ENCODE data around the gene SLCO4A1.

The SLCO4A1 gene

DNA sequence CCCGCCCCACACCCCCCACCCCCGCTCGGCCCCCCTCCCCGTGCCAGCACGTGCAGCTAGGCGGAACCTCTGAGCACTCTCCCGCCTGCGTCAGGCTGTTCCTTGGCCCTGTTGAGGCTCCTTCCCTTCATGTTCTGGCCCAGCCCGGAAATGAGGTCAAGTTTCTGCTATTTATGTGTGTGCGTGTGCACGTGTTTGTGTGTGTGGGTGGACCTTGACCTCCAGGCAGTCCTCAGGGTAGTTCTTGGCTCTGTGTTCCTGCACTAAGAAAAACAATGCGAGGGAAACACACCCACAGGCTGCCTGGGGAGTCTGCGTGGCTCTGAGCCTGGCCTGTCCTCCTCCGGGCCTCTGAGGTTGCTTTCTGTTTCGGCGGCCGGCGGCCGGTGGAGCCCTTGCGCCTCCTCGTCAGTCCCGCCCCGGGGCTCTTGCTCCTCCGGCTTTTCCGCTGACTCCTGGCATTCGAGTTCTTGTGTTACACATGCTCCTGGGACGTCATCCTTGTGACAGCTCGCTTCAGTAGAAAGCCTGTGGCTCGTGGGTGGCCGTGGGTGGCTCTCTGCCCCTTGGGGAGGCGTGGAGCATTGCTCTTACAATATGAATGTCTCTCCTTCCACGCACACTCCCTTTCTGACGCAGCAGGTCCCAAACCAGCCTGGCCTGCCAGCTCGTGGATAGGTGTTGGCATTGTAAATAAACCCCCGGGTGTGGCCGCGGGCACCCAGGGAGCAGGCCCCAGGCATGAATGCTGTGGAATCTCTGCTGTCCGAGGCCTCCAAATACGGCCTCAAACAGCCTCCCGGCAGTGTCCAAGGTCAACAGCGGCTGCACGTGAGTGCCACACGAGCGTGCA lies 10.0 kb downstream of the SLCO4A1 start:
- peak overlapping the region; percentile 36 for H3K4me3 ChIP-seq (ENCODE audit: low read length)

DNA sequence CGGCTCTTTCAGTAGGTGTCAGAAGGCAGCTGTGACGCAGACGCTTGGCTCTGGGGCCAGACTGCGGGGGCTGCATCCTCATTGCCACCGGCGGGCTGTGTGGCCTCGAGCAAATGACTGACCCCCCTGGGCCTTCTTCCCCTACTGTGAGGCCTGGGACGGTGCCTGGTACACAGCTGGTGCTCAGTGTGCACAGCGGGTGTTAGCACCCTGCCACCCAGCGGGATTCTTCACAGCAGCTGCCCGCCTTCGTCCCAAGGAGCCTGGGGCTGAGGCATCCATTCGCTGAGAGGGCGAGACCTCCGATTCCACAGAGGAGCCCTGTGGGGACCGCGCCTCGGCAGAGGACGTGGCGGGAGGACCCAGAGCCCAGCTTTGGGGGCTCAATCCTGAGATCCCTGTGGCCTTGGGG lies 10.6 kb downstream of the SLCO4A1 start:
- H3K4me1 ChIP-seq (ENCODE audit: control insufficient read depth, low read depth, low read length) = peaks cover 8% of the 10 kb centered on the region
- peaks cover 7% of the 10 kb centered on the region for H3K27me3 ChIP-seq (ENCODE audit: control insufficient read depth, insufficient read depth, low read length)
- H3K36me3 ChIP-seq (ENCODE audit: control insufficient read depth, low read depth, low read length) = no peaks in the 10 kb centered on the region
- no peaks in the 10 kb centered on the region for H3K9me3 ChIP-seq (ENCODE audit: control insufficient read depth, low read depth, low read length)
- H3K27ac ChIP-seq (ENCODE audit: low read length) = no peak overlapping the region
- H3K4me3 ChIP-seq (ENCODE audit: low read length) = no peak overlapping the region
- no peak overlapping the region for H3K9ac ChIP-seq (ENCODE audit: low read length)

More for the DNA sequence above, 10.0 kb downstream of the SLCO4A1 start:
- H3K27ac ChIP-seq (ENCODE audit: low read length) = no peak overlapping the region
- peaks cover 8% of the 10 kb centered on the region for H3K4me1 ChIP-seq (ENCODE audit: control insufficient read depth, low read depth, low read length)
- peaks cover 7% of the 10 kb centered on the region for H3K27me3 ChIP-seq (ENCODE audit: control insufficient read depth, insufficient read depth, low read length)
- H3K9ac ChIP-seq (ENCODE audit: low read length) = no peak overlapping the region
- no peaks in the 10 kb centered on the region for H3K9me3 ChIP-seq (ENCODE audit: control insufficient read depth, low read depth, low read length)
- H3K36me3 ChIP-seq (ENCODE audit: control insufficient read depth, low read depth, low read length) = no peaks in the 10 kb centered on the region

DNA sequence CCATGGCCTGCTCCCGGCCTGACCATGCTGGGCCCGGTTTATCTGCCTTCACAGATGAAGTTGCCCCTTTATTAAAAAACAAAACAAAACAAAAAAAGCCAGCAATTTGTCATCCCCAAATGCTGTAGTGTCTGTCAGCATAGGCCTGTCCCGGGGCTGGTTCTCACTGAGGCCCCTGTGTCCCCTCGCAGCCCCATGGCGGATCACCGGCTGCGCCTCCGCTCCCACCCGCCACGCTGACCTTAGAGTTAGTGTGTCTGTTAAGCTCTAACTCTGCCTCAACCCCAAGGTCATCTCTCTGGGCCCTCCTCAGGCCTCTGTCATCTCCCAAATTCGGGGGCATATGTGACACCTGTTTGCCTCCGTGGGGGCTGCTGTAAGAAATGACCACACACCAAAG lies 11.1 kb downstream of the SLCO4A1 start:
- H3K9ac ChIP-seq (ENCODE audit: low read length) = no peak overlapping the region
- H3K27ac ChIP-seq (ENCODE audit: low read length) = no peak overlapping the region
- H3K27me3 ChIP-seq (ENCODE audit: control insufficient read depth, insufficient read depth, low read length) = peaks cover 7% of the 10 kb centered on the region
- H3K4me1 ChIP-seq (ENCODE audit: control insufficient read depth, low read depth, low read length) = peaks cover 8% of the 10 kb centered on the region
- H3K4me3 ChIP-seq (ENCODE audit: low read length) = no peak overlapping the region
- H3K36me3 ChIP-seq (ENCODE audit: control insufficient read depth, low read depth, low read length) = no peaks in the 10 kb centered on the region
- no peaks in the 10 kb centered on the region for H3K9me3 ChIP-seq (ENCODE audit: control insufficient read depth, low read depth, low read length)

DNA sequence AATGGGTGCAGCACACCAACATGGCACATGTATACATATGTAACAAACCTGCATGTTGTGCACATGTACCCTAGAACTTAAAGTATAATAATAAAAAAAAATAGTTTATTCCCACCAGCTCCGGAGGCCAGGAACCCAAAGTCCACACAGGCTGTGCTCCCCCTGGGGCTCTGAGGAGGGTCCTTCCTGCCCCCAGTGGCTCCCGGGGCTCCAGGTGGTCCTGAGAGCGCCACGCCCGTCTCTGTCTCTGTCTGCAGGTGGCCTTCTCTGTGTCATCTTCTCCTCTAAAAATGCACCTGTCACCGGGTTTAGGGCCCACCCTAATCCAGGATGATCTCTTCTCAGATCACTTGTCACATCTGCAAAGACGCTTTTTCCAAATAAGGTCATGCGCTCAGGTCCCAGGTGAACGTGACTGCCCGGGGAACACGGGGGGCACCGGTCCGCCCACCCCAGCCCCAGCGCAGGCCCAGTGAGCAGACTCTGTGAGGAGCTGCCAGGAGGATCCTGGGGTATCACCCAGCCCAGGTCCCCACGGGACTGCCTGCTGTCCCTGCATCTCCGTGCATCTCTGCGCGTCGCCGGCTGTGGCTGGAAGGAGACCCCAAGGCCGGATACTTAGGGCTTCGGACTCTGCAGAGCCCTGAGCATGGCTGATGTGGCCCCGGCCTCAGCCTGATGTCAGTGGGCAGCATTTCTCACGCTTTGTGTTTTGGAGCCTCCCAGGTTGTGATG lies 11.8 kb downstream of the SLCO4A1 start:
- Histone ChIP-seq H3K27ac (ENCODE audit: low read length) (no peak overlapping the region), H3K9me3 (ENCODE audit: control insufficient read depth, low read depth, low read length) (no peaks in the 10 kb centered on the region), H3K27me3 (ENCODE audit: control insufficient read depth, insufficient read depth, low read length) (peaks cover 7% of the 10 kb centered on the region), H3K4me1 (ENCODE audit: control insufficient read depth, low read depth, low read length) (peaks cover 8% of the 10 kb centered on the region), H3K36me3 (ENCODE audit: control insufficient read depth, low read depth, low read length) (no peaks in the 10 kb centered on the region), H3K9ac (ENCODE audit: low read length) (no peak overlapping the region), H3K4me3 (ENCODE audit: low read length) (no peak overlapping the region)

DNA sequence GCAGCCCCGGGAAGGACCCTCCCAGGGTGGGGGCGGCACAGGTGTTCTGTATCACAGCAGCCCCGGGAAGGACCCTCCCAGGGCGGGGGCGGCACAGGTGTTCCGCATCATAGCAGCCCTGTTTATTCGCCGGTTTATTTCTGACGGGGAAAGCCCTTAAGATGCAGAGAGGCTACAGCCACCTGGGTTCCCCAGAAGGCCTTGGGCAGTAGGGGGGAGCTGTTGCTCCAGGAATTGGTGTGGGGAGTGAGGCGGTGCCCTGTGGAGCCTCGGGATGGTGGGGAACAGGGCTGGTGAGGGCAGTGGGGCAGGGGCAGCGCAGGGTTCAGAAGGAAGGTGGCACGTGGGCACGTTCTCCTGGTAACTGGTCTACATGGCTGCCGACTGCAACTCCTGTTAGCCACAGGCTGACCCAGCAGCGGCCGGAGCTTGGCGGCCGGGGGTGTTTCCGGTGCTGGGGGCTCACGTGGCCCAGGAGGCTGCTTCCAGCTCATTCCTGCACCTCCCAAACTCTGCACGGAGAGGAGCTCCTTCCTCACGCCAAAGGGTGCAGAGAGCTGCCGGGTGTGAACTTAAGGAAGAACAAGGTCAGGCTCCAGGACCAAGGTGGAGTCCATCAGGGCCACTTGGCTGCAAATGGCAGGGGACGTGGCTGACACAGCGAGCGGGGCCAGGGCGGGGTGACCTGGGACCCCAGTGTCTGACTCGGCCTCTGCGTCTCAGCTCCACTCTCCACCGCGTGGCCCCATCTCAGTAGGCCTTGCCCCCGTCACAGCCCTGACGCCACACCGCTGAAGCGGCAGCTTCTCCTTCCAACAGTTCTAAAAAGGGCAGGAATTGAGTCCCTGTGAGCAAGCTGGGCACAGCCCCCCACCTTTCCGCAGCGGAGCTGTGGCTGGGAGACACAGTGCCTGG lies 13.2 kb downstream of the SLCO4A1 start:
- peaks cover 7% of the 10 kb centered on the region for H3K27me3 ChIP-seq (ENCODE audit: control insufficient read depth, insufficient read depth, low read length)
- no peak overlapping the region for H3K4me3 ChIP-seq (ENCODE audit: low read length)
- H3K9me3 ChIP-seq (ENCODE audit: control insufficient read depth, low read depth, low read length) = no peaks in the 10 kb centered on the region
- no peak overlapping the region for H3K27ac ChIP-seq (ENCODE audit: low read length)
- no peak overlapping the region for H3K9ac ChIP-seq (ENCODE audit: low read length)
- H3K36me3 ChIP-seq (ENCODE audit: control insufficient read depth, low read depth, low read length) = no peaks in the 10 kb centered on the region
- peaks cover 8% of the 10 kb centered on the region for H3K4me1 ChIP-seq (ENCODE audit: control insufficient read depth, low read depth, low read length)

DNA sequence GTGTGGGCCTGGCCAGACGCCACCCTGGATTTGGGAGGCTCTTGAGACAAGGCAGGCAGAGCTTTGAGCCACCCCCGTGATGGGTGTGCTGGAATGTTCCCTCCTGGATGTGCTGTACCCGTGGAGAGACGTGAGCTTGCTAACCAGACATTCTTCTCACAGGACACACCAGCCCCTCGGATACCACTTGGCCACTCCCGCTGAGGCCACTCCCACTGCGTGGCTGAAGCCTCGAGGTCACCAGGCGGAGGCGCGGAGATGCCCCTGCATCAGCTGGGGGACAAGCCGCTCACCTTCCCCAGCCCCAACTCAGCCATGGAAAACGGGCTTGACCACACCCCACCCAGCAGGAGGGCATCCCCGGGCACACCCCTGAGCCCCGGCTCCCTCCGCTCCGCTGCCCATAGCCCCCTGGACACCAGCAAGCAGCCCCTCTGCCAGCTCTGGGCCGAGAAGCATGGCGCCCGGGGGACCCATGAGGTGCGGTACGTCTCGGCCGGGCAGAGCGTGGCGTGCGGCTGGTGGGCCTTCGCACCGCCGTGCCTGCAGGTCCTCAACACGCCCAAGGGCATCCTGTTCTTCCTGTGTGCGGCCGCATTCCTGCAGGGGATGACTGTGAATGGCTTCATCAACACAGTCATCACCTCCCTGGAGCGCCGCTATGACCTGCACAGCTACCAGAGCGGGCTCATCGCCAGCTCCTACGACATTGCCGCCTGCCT lies 14.1 kb downstream of the SLCO4A1 start:
- Histone ChIP-seq H3K27ac (ENCODE audit: low read length) (no peak overlapping the region), H3K27me3 (ENCODE audit: control insufficient read depth, insufficient read depth, low read length) (no peaks in the 10 kb centered on the region), H3K9ac (ENCODE audit: low read length) (no peak overlapping the region), H3K36me3 (ENCODE audit: control insufficient read depth, low read depth, low read length) (no peaks in the 10 kb centered on the region), H3K4me3 (ENCODE audit: low read length) (no peak overlapping the region), H3K4me1 (ENCODE audit: control insufficient read depth, low read depth, low read length) (peaks cover 6% of the 10 kb centered on the region), H3K9me3 (ENCODE audit: control insufficient read depth, low read depth, low read length) (no peaks in the 10 kb centered on the region)

DNA sequence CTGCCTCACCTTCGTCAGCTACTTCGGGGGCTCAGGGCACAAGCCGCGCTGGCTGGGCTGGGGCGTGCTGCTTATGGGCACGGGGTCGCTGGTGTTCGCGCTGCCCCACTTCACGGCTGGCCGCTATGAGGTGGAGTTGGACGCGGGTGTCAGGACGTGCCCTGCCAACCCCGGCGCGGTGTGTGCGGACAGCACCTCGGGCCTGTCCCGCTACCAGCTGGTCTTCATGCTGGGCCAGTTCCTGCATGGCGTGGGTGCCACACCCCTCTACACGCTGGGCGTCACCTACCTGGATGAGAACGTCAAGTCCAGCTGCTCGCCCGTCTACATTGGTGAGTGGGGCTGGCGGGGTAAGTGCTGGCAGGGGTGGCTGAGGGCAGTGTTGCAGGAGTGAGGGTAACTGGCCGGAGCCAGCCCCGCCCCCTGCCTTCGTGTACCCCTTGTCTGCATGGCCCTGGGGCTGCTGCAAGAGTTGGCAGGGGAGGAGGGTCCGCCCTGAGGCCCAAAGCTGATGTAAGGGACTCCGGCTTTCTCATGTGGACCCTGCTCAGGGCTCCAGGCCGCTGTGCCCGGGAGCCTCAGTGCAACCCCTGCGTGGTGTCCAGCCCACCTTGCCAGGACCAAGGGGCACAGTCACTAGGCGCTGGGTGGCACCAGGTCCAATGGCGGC lies 14.8 kb downstream of the SLCO4A1 start:
- Histone ChIP-seq H3K4me1 (ENCODE audit: control insufficient read depth, low read depth, low read length) (peaks cover 4% of the 10 kb centered on the region), H3K27ac (ENCODE audit: low read length) (no peak overlapping the region), H3K4me3 (ENCODE audit: low read length) (no peak overlapping the region), H3K9me3 (ENCODE audit: control insufficient read depth, low read depth, low read length) (no peaks in the 10 kb centered on the region), H3K27me3 (ENCODE audit: control insufficient read depth, insufficient read depth, low read length) (no peaks in the 10 kb centered on the region), H3K36me3 (ENCODE audit: control insufficient read depth, low read depth, low read length) (no peaks in the 10 kb centered on the region), H3K9ac (ENCODE audit: low read length) (no peak overlapping the region)

DNA sequence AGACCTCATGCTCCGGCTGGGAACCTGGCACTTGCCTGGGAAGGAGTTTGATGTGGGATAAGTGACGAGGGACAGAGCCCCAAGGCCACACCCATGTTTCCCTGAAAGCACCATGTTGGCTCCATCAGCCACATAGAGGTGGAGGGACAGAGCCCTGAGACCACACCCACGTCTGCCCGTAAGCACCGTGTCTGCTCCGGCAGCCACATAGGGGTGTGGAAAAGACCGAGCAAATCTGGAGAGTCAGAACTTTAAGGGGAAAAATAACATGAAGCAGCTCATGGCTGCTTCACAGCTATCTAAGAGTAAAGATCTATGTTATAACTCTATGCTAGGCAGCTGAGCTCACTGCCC lies 15.3 kb downstream of the SLCO4A1 start:
- H3K27me3 ChIP-seq (ENCODE audit: control insufficient read depth, insufficient read depth, low read length) = no peaks in the 10 kb centered on the region
- H3K9me3 ChIP-seq (ENCODE audit: control insufficient read depth, low read depth, low read length) = no peaks in the 10 kb centered on the region
- no peak overlapping the region for H3K27ac ChIP-seq (ENCODE audit: low read length)
- H3K36me3 ChIP-seq (ENCODE audit: control insufficient read depth, low read depth, low read length) = no peaks in the 10 kb centered on the region
- H3K4me1 ChIP-seq (ENCODE audit: control insufficient read depth, low read depth, low read length) = no peaks in the 10 kb centered on the region
- H3K4me3 ChIP-seq (ENCODE audit: low read length) = no peak overlapping the region
- no peak overlapping the region for H3K9ac ChIP-seq (ENCODE audit: low read length)

DNA sequence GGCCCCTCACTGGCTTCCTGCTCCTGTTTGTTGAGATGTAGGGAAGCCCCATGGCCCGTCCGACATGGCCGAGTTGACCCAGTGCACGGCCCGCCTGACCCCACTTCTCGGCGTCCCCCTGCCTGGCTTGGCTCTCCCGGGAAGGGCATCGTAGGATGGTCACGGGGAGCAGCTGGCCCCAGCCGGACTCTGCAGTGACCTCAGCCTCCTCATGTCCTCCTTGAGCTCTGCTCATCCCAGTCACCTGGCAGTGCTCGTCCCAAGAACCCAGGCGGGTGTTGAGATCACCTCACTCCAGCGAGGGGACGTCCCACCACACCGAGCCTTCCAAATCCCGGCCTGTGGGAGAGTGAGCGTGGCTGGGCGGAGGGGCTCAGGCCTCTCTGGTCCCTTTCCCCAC lies 15.7 kb downstream of the SLCO4A1 start:
- H3K4me3 ChIP-seq (ENCODE audit: low read length) = no peak overlapping the region
- no peak overlapping the region for H3K9ac ChIP-seq (ENCODE audit: low read length)
- no peaks in the 10 kb centered on the region for H3K27me3 ChIP-seq (ENCODE audit: control insufficient read depth, insufficient read depth, low read length)
- H3K9me3 ChIP-seq (ENCODE audit: control insufficient read depth, low read depth, low read length) = no peaks in the 10 kb centered on the region
- H3K27ac ChIP-seq (ENCODE audit: low read length) = no peak overlapping the region
- H3K36me3 ChIP-seq (ENCODE audit: control insufficient read depth, low read depth, low read length) = no peaks in the 10 kb centered on the region
- H3K4me1 ChIP-seq (ENCODE audit: control insufficient read depth, low read depth, low read length) = no peaks in the 10 kb centered on the region

DNA sequence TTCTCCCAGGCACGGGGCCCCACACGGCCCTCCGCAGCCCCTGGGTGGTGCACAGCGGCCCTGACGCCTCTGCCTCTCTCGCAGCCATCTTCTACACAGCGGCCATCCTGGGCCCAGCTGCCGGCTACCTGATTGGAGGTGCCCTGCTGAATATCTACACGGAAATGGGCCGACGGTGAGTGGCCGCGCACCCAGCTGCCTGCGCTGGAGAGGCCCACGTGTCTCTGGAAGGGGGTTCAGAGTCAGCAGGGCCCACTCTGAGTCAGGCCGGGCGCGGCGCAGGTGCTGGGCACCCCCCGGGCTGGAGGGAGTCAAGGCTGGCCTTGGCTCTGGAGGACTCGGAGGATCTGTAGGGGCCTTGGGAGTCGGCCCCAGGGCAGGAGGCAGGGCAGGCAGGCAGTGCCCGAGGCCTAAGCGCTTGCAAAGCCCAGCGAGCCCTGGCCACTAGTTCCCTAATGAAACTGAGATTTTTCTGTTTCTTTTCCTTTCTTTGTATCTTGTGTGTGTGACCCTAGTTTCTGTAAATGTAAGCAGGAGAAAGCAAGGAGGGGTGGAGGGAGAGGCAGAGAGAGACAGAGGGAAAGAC lies 16.4 kb downstream of the SLCO4A1 start:
- Histone ChIP-seq H3K36me3 (ENCODE audit: control insufficient read depth, low read depth, low read length) (no peaks in the 10 kb centered on the region), H3K9ac (ENCODE audit: low read length) (no peak overlapping the region), H3K4me3 (ENCODE audit: low read length) (no peak overlapping the region), H3K4me1 (ENCODE audit: control insufficient read depth, low read depth, low read length) (no peaks in the 10 kb centered on the region), H3K27ac (ENCODE audit: low read length) (no peak overlapping the region), H3K9me3 (ENCODE audit: control insufficient read depth, low read depth, low read length) (no peaks in the 10 kb centered on the region), H3K27me3 (ENCODE audit: control insufficient read depth, insufficient read depth, low read length) (no peaks in the 10 kb centered on the region)

Measured in iPS-18a (cell line).